HG03442 (cell line): ENCODE results near the gene P4HA1.

Experiments
- ATAC-seq: cut with Tn5 transposase; IDR thresholded peaks from one replicate; pipeline ENCODE4 v1.9.1; 2021; ENCODE audit warnings: mild to moderate bottlenecking, moderate library complexity; ENCODE audit not compliant: unreplicated experiment

Gene P4HA1

GRCh38 chr10:72981028-72981881, 115.4 kb downstream of the P4HA1 start:
- ATAC-seq, result no peak

DNA sequence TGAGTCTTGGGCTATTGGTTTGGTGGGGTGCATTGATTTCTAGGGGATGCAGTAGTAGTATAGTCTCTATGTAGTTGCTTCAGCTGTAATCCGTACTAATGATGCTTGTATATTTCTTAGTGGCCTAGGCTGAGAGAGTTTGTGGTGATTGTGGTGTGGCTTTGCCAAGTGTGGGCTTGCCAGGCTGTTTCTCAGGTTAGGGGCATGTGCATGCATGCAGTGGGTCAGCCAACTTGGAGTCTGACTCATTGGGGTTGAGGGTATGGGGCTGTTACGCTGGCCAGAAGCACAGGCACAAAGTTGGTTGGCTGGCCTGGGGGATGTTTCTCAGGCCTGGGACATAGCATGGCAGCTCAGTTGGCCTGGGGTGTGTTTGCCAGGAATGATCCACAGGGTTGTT, 116.3 kb downstream of the P4HA1 start:
- ATAC-seq, result no peak

DNA sequence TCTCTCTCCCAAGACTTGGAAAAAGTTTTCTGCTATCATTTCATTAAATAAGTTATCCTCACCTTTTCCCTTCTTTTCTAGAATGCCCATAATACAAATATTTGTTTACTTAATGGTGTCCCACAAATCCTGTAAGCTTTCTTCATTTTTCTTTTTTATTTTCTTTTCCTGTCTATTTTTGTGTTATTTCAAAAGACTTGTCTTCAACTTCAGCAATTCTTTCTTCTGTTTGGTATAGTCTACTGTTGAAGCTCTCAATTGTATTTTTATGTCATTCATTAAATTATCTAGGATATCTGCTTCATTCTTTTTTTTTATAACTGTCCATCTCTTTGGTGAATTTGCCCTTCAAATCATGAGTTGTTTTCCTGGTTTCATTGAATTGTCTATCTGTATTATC, 117.0 kb downstream of the P4HA1 start:
- no peak for ATAC-seq

GRCh38 chr10:72976886-72977285, 119.8 kb downstream of the P4HA1 start:
- no peak for ATAC-seq
